GM19035 (cell line): ENCODE results near the gene GOLGA6L7.
"Not testable (repeated sequence)": the region's sequence is repeated elsewhere in the genome, so short reads cannot be mapped to it uniquely, and the experiment has no call there.

Experiments
- ATAC-seq: cut with Tn5 transposase; IDR thresholded peaks from one replicate; pipeline ENCODE4 v1.9.1; 2021; ENCODE audit not compliant: unreplicated experiment

Gene GOLGA6L7

GRCh38 chr15:28848521-28848920 lies at the start of gene GOLGA6L7:
Gene GOLGA6L7, minus strand, starts transcription at chr15:28848644. Its CDS starts 95 bp downstream, at chr15:28848549.
- not testable (repeated sequence) for ATAC-seq

- ATAC-seq = no peak
These were observed 49.6 kb upstream of the GOLGA6L7 start for GRCh38 chr15:28897861-28898585.

GRCh38 chr15:28896951-28897350 lies 48.5 kb upstream of the GOLGA6L7 start:
- ATAC-seq = no peak

GRCh38 chr15:28895566-28895965 lies 47.1 kb upstream of the GOLGA6L7 start:
- ATAC-seq = no peak

GRCh38 chr15:28895146-28895545 lies 46.7 kb upstream of the GOLGA6L7 start:
- no peak for ATAC-seq

GRCh38 chr15:28894631-28895030 lies 46.2 kb upstream of the GOLGA6L7 start:
- no peak for ATAC-seq

GRCh38 chr15:28892789-28893610 lies 44.6 kb upstream of the GOLGA6L7 start:
- no peak for ATAC-seq

- no peak for ATAC-seq
These were observed 43.1 kb upstream of the GOLGA6L7 start for GRCh38 chr15:28891588-28891987.

GRCh38 chr15:28890711-28891495 lies 42.5 kb upstream of the GOLGA6L7 start:
- ATAC-seq = no peak

- not testable (repeated sequence) for ATAC-seq
These were observed 41.8 kb upstream of the GOLGA6L7 start for GRCh38 chr15:28890291-28890690.

GRCh38 chr15:28889871-28890270 lies 41.4 kb upstream of the GOLGA6L7 start:
- ATAC-seq = not testable (repeated sequence)

- ATAC-seq = no peak
These were observed 40.9 kb upstream of the GOLGA6L7 start for GRCh38 chr15:28889346-28889745.

- ATAC-seq = no peak
These were observed 40.5 kb upstream of the GOLGA6L7 start for GRCh38 chr15:28888900-28889299.

GRCh38 chr15:28888302-28888894 lies 40.0 kb upstream of the GOLGA6L7 start:
- ATAC-seq = no peak

GRCh38 chr15:28887339-28888174 lies 39.1 kb upstream of the GOLGA6L7 start:
- no peak for ATAC-seq

- no peak for ATAC-seq
These were observed 38.2 kb upstream of the GOLGA6L7 start for GRCh38 chr15:28886431-28887338.

- no peak for ATAC-seq
These were observed 37.4 kb upstream of the GOLGA6L7 start, which contains the start of gene APBA2 for GRCh38 chr15:28885630-28886430. Gene APBA2, plus strand, starts transcription at chr15:28885974. Its CDS starts 167,911 bp downstream, at chr15:29053885.

- no peak for ATAC-seq
These were observed 36.7 kb upstream of the GOLGA6L7 start for GRCh38 chr15:28885128-28885629.
